Effector memory CD4-positive, alpha-beta T cell (primary cell): ENCODE data around the gene DOCK7.
A peak's percentile ranks its signal among the peaks of the same experiment; 100 is the strongest.
"Not testable (repeated sequence)": the region's sequence is repeated elsewhere in the genome, so short reads cannot be mapped to it uniquely, and the experiment has no call there.

Source experiments
- DNase-seq, 3 donors: peaks; one replicate each; pipeline ENCODE4 v3.0.0-alpha.2; 2020
- H3K27ac ChIP-seq: 2 replicates; pipeline ENCODE4 v1.7.0; 2013; ENCODE audit warnings: mild to moderate bottlenecking, low read length, moderate library complexity; ENCODE audit not compliant: insufficient read depth, poor library complexity, severe bottlenecking
- H3K27me3 ChIP-seq: replicated peaks from 2 replicates; pipeline ENCODE4 v1.7.0; 2013; ENCODE audit warnings: mild to moderate bottlenecking, low read length; ENCODE audit not compliant: insufficient read depth, control insufficient read depth, poor library complexity, severe bottlenecking
- H3K36me3 ChIP-seq: 2 replicates; pipeline ENCODE4 v1.7.0; 2013; ENCODE audit warnings: mild to moderate bottlenecking, low read length, moderate library complexity; ENCODE audit not compliant: control insufficient read depth, insufficient read depth
- H3K4me1 ChIP-seq: 2 replicates; pipeline ENCODE4 v1.7.0; 2013; ENCODE audit warnings: low read length, mild to moderate bottlenecking; ENCODE audit not compliant: control insufficient read depth, insufficient read depth, poor library complexity, severe bottlenecking
- H3K4me3 ChIP-seq: 2 replicates; pipeline ENCODE4 v1.7.0; 2013; ENCODE audit warnings: low read length, low read depth, mild to moderate bottlenecking; ENCODE audit not compliant: insufficient read depth, poor library complexity, severe bottlenecking
- H3K9me3 ChIP-seq: 2 replicates; pipeline ENCODE4 v1.7.0; 2013; ENCODE audit warnings: mild to moderate bottlenecking, low read length, moderate library complexity; ENCODE audit not compliant: control insufficient read depth

The DOCK7 gene

GRCh38 chr1:62561306-62561705 is 126.9 kb downstream of the DOCK7 start:
- no peak overlapping the region for H3K4me3 ChIP-seq
- no peaks in the 10 kb centered on the region for H3K27me3 ChIP-seq
- H3K4me1 ChIP-seq, result no peaks in the 10 kb centered on the region
- H3K9me3 ChIP-seq, result no peaks in the 10 kb centered on the region
- DNase-seq, result no peak
- no peak overlapping the region for H3K27ac ChIP-seq
- H3K36me3 ChIP-seq, result no peaks in the 10 kb centered on the region

GRCh38 chr1:62544570-62544969 is 143.6 kb downstream of the DOCK7 start:
- Histone ChIP-seq H3K36me3 (no peaks in the 10 kb centered on the region), H3K27me3 (no peaks in the 10 kb centered on the region), H3K4me3 (no peak overlapping the region), H3K27ac (no peak overlapping the region), H3K4me1 (no peaks in the 10 kb centered on the region), H3K9me3 (no peaks in the 10 kb centered on the region)
- no peak for DNase-seq

GRCh38 chr1:62541048-62541447 is 147.1 kb downstream of the DOCK7 start:
- Histone ChIP-seq H3K4me3 (no peak overlapping the region), H3K27me3 (no peaks in the 10 kb centered on the region), H3K9me3 (no peaks in the 10 kb centered on the region), H3K4me1 (no peaks in the 10 kb centered on the region), H3K27ac (no peak overlapping the region), H3K36me3 (no peaks in the 10 kb centered on the region)
- no peak for DNase-seq

- no peaks in the 10 kb centered on the region for H3K4me1 ChIP-seq
- no peaks in the 10 kb centered on the region for H3K36me3 ChIP-seq
- DNase-seq, result no peak
- no peak overlapping the region for H3K27ac ChIP-seq
- H3K4me3 ChIP-seq, result no peak overlapping the region
- no peaks in the 10 kb centered on the region for H3K27me3 ChIP-seq
- no peaks in the 10 kb centered on the region for H3K9me3 ChIP-seq
Measured at GRCh38 chr1:62539028-62539447, 149.1 kb downstream of the DOCK7 start.

GRCh38 chr1:62536865-62537264 is 151.3 kb downstream of the DOCK7 start:
- Histone ChIP-seq H3K27me3 (no peaks in the 10 kb centered on the region), H3K4me1 (no peaks in the 10 kb centered on the region), H3K36me3 (no peaks in the 10 kb centered on the region), H3K4me3 (no peak overlapping the region), H3K9me3 (no peaks in the 10 kb centered on the region), H3K27ac (no peak overlapping the region)
- DNase-seq, result no peak

GRCh38 chr1:62530516-62531154 is 157.6 kb downstream of the DOCK7 start:
- Histone ChIP-seq H3K27ac (no peak overlapping the region), H3K27me3 (no peaks in the 10 kb centered on the region), H3K9me3 (no peaks in the 10 kb centered on the region), H3K4me3 (no peak overlapping the region), H3K36me3 (no peaks in the 10 kb centered on the region), H3K4me1 (no peaks in the 10 kb centered on the region)
- no peak for DNase-seq

GRCh38 chr1:62529227-62529626 is 159.0 kb downstream of the DOCK7 start:
- Histone ChIP-seq H3K27ac (no peak overlapping the region), H3K27me3 (no peaks in the 10 kb centered on the region), H3K36me3 (no peaks in the 10 kb centered on the region), H3K4me3 (no peak overlapping the region), H3K4me1 (no peaks in the 10 kb centered on the region), H3K9me3 (no peaks in the 10 kb centered on the region)
- no peak for DNase-seq

- H3K36me3 ChIP-seq, result no peaks in the 10 kb centered on the region
- H3K4me1 ChIP-seq, result no peaks in the 10 kb centered on the region
- DNase-seq, result peak in 1 of 3 donors; percentile 1
- no peaks in the 10 kb centered on the region for H3K9me3 ChIP-seq
- no peak overlapping the region for H3K27ac ChIP-seq
- no peaks in the 10 kb centered on the region for H3K27me3 ChIP-seq
- no peak overlapping the region for H3K4me3 ChIP-seq
Measured at GRCh38 chr1:62528015-62528414, 160.2 kb downstream of the DOCK7 start.

- not testable (repeated sequence) for H3K9me3 ChIP-seq, H3K36me3 ChIP-seq, H3K27me3 ChIP-seq, H3K4me1 ChIP-seq, H3K27ac ChIP-seq, DNase-seq, H3K4me3 ChIP-seq
Measured at GRCh38 chr1:62527346-62527745, 160.8 kb downstream of the DOCK7 start.

- no peaks in the 10 kb centered on the region for H3K36me3 ChIP-seq
Measured at GRCh38 chr1:62523860-62524259, 164.3 kb downstream of the DOCK7 start.

More at GRCh38 chr1:62523860-62524259, 164.3 kb downstream of the DOCK7 start:
- DNase-seq, result no peak
- Histone ChIP-seq H3K27ac (no peak overlapping the region), H3K4me3 (no peak overlapping the region), H3K27me3 (no peaks in the 10 kb centered on the region), H3K4me1 (no peaks in the 10 kb centered on the region), H3K9me3 (no peaks in the 10 kb centered on the region)
